ENCODE data around the gene SNAI1.

Gene SNAI1

GRCh38 chr20:49982346-49983122, at the start of gene SNAI1:
TSS of gene SNAI1 (plus strand) at chr20:49982980. CDS start at chr20:49983060, 80 bp downstream.
- H3K27ac ChIP-seq = peak within 1 kb of the TSS; percentile 75
- TF ChIP-seq CTCF (conservative IDR thresholded peaks at IDR 0.05) (peak; percentile 85), ZFX (IDR thresholded peaks at IDR 0.05) (peak; percentile 28; the same call in 1 of the 2 replicates)

GRCh38 chr20:49935746-49936152, 47.0 kb upstream of the SNAI1 start:
- no peak for TF ChIP-seq ZFX (IDR thresholded peaks at IDR 0.05)
- no peak for TF ChIP-seq CTCF (conservative IDR thresholded peaks at IDR 0.05)
- peak overlapping the region; percentile 83; the same call in 1 of the 2 replicates for H3K27ac ChIP-seq

GRCh38 chr20:49936153-49937026, 46.4 kb upstream of the SNAI1 start, which contains the start of gene RNF114:
TSS of gene RNF114 (plus strand) at chr20:49936397. CDS start at chr20:49936413, 16 bp downstream.
- TF ChIP-seq CTCF (conservative IDR thresholded peaks at IDR 0.05) = no peak
- TF ChIP-seq ZFX (IDR thresholded peaks at IDR 0.05) = 0 out of 2 replicates have a peak, but pooled peaks have one; percentile 13
- peak within 1 kb of the TSS; percentile 83 for H3K27ac ChIP-seq

- peak overlapping the region; percentile 83 for H3K27ac ChIP-seq
These were observed 45.5 kb upstream of the SNAI1 start for GRCh38 chr20:49937027-49937929.

GRCh38 chr20:49938173-49939163, 44.3 kb upstream of the SNAI1 start:
- TF ChIP-seq ZFX (IDR thresholded peaks at IDR 0.05) (no peak), CTCF (conservative IDR thresholded peaks at IDR 0.05) (no peak)
- H3K27ac ChIP-seq = no peak overlapping the region

More at GRCh38 chr20:49937027-49937929, 45.5 kb upstream of the SNAI1 start:
- TF ChIP-seq ZFX (IDR thresholded peaks at IDR 0.05) (no peak), CTCF (conservative IDR thresholded peaks at IDR 0.05) (no peak)

GRCh38 chr20:49941456-49941855, 41.3 kb upstream of the SNAI1 start:
- H3K27ac ChIP-seq = no peak overlapping the region
- TF ChIP-seq ZFX (IDR thresholded peaks at IDR 0.05) (no peak), CTCF (conservative IDR thresholded peaks at IDR 0.05) (no peak)

Data from C4-2B (cell line).